B cell (primary cell): ENCODE data around the gene GRIP1.

Experiments
- EZH2 ChIP-seq: IDR thresholded peaks from 2 replicates; pipeline ENCODE4 v1.6.1; 2012; ENCODE audit warnings: borderline replicate concordance, low read depth, mild to moderate bottlenecking, moderate library complexity, low read length; ENCODE audit not compliant: insufficient read depth, poor library complexity, severe bottlenecking
- TF ChIP-seq, protein P1 (sequence below): fragments of 200-600 bp; IDR thresholded peaks from one replicate; pipeline ENCODE4 v1.8.0; 2022; ENCODE audit warnings: antibody characterized with exemption, mild to moderate bottlenecking

DNA sequence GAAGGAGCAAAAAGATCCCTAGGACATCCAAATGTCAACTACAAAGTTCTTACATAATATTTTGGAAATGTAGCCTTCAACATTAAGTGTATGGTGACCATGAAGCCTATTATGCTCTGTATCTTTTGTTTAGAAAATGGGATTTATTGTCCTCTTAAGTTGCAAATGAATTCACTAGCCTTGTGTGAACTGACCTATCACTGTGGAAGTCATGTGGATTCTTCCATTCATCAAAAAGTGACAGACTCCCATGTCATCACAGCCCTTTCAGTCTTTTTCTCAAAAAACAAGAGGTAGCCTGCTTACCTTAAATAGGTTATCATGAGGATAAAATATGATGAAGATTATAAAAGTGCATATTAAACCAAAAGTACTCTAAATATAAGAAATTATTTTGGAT lies 179.9 kb downstream of the GRIP1 start:
- TF ChIP-seq, protein P1, sequence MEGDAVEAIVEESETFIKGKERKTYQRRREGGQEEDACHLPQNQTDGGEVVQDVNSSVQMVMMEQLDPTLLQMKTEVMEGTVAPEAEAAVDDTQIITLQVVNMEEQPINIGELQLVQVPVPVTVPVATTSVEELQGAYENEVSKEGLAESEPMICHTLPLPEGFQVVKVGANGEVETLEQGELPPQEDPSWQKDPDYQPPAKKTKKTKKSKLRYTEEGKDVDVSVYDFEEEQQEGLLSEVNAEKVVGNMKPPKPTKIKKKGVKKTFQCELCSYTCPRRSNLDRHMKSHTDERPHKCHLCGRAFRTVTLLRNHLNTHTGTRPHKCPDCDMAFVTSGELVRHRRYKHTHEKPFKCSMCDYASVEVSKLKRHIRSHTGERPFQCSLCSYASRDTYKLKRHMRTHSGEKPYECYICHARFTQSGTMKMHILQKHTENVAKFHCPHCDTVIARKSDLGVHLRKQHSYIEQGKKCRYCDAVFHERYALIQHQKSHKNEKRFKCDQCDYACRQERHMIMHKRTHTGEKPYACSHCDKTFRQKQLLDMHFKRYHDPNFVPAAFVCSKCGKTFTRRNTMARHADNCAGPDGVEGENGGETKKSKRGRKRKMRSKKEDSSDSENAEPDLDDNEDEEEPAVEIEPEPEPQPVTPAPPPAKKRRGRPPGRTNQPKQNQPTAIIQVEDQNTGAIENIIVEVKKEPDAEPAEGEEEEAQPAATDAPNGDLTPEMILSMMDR: no peak
- no peak for TF ChIP-seq EZH2
